Progenitor cell of endocrine pancreas (in vitro differentiated cells): ENCODE data around the gene SGCD. TPM values are rescaled to one million over a fixed set of nuclear protein-coding genes. Genes with fewer than 3 reads are reported as not detected.

Experiments
- DNase-seq: peaks from one replicate; pipeline ENCODE4 v3.0.0; 2021; ENCODE audit warnings: low spot score; ENCODE audit not compliant: unreplicated experiment
- H3K27ac Mint-ChIP-seq: 2 replicates; pipeline ENCODE4 v1.8.0; 2021; ENCODE audit warnings: mild to moderate bottlenecking, moderate library complexity, mixed read lengths
- H3K27me3 Mint-ChIP-seq: 2 replicates; pipeline ENCODE4 v1.8.0; 2021; ENCODE audit warnings: mixed read lengths
- H3K36me3 Mint-ChIP-seq: 2 replicates; pipeline ENCODE4 v1.8.0; 2022; ENCODE audit warnings: mixed read lengths; ENCODE audit not compliant: insufficient read depth
- H3K4me1 Mint-ChIP-seq: 2 replicates; pipeline ENCODE4 v1.8.0; 2021; ENCODE audit warnings: low read depth, mixed read lengths
- H3K4me3 Mint-ChIP-seq: 2 replicates; pipeline ENCODE4 v1.8.0; 2021; ENCODE audit warnings: low read depth, mild to moderate bottlenecking, moderate library complexity, mixed read lengths
- H3K9me3 Mint-ChIP-seq: 2 replicates; pipeline ENCODE4 v1.8.0; 2021; ENCODE audit warnings: low read depth, mixed read lengths
- total RNA-seq: library from RNA; stranded (reverse); gene quantifications from 2 replicates; pipeline ENCODE4 v1.2.1, GENCODE V29; 2021
- TF ChIP-seq, protein P1 (sequence below): fragments of 200-600 bp; sonication (generic); IDR thresholded peaks from one replicate; pipeline ENCODE4 v1.5.0; 2021; ENCODE audit warnings: antibody characterized with exemption, mild to moderate bottlenecking; ENCODE audit not compliant: unreplicated experiment

The SGCD gene
- total RNA-seq, 1 donor from 2014 or later, result 5.9 TPM

DNA sequence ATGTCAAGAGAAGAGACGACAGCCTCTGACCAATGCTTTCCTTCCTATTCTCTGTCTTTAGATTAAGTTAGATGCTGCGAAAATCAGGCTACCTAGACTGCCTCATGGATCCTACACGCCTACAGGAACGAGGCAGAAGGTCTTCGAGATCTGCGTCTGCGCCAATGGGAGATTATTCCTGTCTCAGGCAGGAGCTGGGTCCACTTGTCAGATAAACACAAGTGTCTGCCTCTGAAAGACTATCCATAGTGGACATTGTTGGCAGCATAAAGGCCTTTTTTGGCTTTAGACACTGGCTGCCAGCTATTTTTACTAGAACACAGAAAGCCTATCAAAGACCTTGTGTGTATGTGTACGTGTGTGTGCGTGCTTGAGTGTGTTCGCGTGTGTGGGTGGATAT is 432.2 kb downstream of the SGCD start:
- Mint-ChIP-seq H3K27me3 (no peaks in the 10 kb centered on the region), H3K36me3 (no peaks in the 10 kb centered on the region), H3K27ac (no peak overlapping the region), H3K4me3 (no peak overlapping the region), H3K4me1 (peaks cover 4% of the 10 kb centered on the region), H3K9me3 (no peaks in the 10 kb centered on the region)
- TF ChIP-seq, protein P1, sequence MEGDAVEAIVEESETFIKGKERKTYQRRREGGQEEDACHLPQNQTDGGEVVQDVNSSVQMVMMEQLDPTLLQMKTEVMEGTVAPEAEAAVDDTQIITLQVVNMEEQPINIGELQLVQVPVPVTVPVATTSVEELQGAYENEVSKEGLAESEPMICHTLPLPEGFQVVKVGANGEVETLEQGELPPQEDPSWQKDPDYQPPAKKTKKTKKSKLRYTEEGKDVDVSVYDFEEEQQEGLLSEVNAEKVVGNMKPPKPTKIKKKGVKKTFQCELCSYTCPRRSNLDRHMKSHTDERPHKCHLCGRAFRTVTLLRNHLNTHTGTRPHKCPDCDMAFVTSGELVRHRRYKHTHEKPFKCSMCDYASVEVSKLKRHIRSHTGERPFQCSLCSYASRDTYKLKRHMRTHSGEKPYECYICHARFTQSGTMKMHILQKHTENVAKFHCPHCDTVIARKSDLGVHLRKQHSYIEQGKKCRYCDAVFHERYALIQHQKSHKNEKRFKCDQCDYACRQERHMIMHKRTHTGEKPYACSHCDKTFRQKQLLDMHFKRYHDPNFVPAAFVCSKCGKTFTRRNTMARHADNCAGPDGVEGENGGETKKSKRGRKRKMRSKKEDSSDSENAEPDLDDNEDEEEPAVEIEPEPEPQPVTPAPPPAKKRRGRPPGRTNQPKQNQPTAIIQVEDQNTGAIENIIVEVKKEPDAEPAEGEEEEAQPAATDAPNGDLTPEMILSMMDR, result no peak
- DNase-seq, result no peak

DNA sequence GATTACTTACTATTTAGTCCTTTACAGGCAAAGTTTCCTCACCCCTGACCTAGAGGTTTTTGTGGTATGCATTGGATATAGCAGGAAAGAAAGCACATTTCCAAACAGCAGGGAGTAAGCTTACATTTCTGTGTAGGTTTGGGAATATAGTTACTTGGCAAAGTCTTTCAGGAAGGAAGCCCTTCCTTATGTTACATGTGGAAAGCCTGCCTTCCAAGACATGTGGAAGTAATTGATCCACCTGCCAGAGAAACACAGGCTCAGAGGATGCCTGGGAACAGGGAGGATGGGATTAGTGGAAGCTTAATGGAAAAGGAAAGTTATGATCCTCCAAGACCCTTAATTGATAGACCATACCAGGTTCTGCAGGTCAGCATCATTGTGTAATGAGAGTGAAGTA is 435.8 kb downstream of the SGCD start:
- no peak overlapping the region for H3K27ac Mint-ChIP-seq
- H3K27me3 Mint-ChIP-seq, result no peaks in the 10 kb centered on the region
- no peaks in the 10 kb centered on the region for H3K9me3 Mint-ChIP-seq
- TF ChIP-seq, protein P1, result no peak
- DNase-seq, result no peak
- no peak overlapping the region for H3K4me3 Mint-ChIP-seq
- H3K36me3 Mint-ChIP-seq, result no peaks in the 10 kb centered on the region
- peaks cover 2% of the 10 kb centered on the region for H3K4me1 Mint-ChIP-seq

DNA sequence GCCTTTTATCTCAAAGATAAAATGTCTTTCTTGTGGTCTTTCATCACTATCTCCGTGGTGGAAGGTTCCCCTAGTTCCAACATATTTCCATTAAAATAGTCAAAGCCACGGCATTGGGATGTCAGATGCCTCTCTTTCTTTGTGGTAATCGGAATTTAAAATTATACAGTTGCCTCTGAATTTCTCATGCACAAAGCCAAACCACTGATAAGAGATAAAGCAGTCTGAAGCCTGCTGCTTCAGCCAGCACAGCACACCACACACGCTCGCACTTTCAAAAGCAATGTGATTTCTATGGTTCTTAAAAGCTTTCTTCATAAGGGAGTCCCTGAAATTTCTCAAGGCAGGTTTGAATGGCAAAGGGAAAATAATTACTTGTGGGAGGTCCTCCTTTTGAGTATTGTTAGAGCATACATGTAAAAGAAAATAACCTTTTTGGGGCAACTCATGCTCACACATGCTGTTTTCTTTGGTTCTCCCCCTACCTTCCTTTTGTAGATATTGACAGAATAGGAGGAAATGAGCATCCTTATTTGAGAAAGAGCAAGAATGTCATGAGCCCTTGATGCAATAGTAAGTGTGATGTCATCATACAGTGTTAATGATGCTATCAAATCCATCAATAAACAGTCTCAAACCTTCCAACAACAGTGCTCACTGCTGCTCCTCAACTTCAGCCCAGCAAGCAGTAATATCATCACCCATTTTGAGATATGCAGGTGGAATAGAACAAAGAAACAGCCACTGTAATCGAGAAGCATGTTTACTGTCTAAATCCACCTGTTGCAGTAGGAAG is 437.4 kb downstream of the SGCD start:
- Mint-ChIP-seq H3K36me3 (no peaks in the 10 kb centered on the region), H3K27ac (no peak overlapping the region), H3K9me3 (no peaks in the 10 kb centered on the region), H3K4me3 (no peak overlapping the region), H3K27me3 (no peaks in the 10 kb centered on the region), H3K4me1 (peaks cover 2% of the 10 kb centered on the region)
- DNase-seq, result no peak
- TF ChIP-seq, protein P1, result no peak

DNA sequence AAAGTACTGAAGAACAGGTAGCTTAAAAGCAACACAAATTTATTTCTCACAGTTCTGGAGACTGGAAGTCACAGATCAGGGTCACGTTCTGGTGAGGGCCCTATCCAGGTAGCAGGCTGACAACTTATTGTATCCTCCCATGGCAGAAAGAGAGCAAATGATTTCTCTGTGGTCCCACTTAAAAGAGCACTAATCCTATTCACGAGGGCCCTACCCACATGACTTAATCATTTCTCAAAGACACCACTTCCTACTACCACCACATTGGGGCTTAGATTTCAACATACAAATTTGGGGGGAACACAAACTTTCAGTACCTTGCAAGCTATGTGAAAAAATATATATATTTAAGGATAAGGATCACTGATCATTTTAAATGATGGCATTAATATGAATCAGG is 447.3 kb downstream of the SGCD start:
- Mint-ChIP-seq H3K27me3 (no peaks in the 10 kb centered on the region), H3K4me3 (no peak overlapping the region), H3K36me3 (no peaks in the 10 kb centered on the region), H3K4me1 (no peaks in the 10 kb centered on the region), H3K9me3 (peaks cover 7% of the 10 kb centered on the region), H3K27ac (no peak overlapping the region)
- TF ChIP-seq, protein P1, result no peak
- DNase-seq, result no peak

DNA sequence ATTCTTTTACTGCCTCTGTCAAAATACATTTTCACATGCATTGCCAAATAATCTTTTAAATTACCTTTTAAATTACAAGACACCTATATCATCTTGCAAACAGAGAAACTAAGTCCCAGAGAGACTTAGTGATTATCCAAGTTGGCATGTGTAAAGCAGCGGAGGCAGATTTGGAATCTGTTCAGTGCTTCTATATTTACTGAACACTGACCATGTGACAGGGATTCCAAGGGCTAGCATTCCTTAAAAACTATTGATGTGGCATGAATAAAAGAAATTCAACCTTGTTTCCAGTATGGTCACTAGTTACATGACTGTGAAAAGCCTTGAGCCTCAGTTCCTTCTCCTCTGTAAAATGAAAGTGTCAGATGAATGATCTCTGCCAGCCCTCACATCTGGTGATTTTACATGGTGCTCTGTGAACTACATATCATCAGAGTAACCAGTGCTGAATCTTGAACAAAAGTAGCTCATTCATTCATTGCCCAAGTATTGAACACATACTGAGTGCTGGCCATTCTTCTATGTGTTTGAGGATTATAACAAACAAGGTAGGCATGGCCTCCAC is 451.3 kb downstream of the SGCD start:
- Mint-ChIP-seq H3K9me3 (peaks cover 4% of the 10 kb centered on the region), H3K27ac (no peak overlapping the region), H3K4me3 (no peak overlapping the region), H3K27me3 (no peaks in the 10 kb centered on the region), H3K4me1 (no peaks in the 10 kb centered on the region), H3K36me3 (no peaks in the 10 kb centered on the region)
- TF ChIP-seq, protein P1, result no peak
- no peak for DNase-seq
